Superior temporal gyrus (tissue), 1 donor: ENCODE data around the gene TNFAIP8L1.

ENCODE experiments used
- DNase-seq: peaks from one replicate; pipeline ENCODE4 v3.0.0-alpha.2; 2016; ENCODE audit errors: extremely low spot score

The TNFAIP8L1 gene

GRCh38 chr19:4702764-4703163 lies 63.4 kb downstream of the TNFAIP8L1 start:
- DNase-seq, result no peak

- no peak for DNase-seq
Measured at GRCh38 chr19:4703671-4704316, 64.5 kb downstream of the TNFAIP8L1 start.

DNA sequence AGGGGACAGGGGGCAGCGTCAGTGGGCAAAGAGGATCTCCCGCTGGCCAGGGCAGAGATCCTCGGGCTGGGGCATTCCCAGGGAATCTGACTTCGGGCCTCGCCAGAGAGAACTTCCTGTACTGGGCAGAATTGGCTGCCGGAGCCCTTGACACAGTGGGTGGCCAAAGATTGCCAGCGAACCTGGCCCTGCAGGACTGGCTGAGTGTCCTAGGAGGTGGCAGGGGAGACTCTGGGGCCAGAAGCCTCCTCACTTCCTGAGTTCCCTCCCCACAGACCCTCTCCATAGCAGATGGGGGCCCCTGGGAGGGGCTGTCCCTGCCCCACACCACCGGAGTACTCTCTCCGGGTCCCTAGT lies 65.0 kb downstream of the TNFAIP8L1 start:
- no peak for DNase-seq
